ENCODE data around the gene REEP6.

Gene REEP6

DNA sequence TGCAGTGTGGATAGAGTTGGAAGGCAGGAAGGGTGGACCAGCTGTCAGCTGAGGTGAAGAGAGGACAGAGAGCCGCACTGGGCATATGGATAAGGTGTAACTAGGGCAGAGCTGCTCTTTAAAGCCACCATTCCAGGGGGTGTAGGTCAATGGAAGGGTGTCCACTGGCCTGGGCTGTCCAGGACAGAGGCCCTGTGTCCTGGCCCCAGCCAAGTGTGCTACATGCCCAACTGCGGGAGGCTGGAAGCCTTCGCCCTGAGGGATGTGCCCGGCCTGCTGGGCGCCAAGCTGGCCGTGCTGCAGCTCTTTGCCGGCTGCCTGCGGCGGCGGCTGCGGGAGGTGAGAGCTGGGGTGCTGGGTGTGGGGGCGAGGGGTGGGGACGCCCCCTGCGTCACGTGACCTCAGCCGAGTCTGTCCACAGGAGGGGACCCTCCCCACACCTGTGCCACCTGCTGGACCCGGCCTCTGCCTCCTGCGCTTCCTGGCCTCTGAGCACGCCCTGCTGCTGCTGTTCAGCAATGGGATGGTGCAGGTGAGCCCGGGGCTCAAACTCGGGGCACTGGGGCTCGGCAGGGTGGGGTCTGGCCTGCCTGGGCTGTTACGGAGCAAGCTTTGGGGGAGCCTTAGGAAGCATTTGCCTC, 42.6 kb downstream of the REEP6 start:
- TF ChIP-seq GATA2 (IDR thresholded peaks at IDR 0.05; ENCODE audit: low read depth, low read length), result no peak

DNA sequence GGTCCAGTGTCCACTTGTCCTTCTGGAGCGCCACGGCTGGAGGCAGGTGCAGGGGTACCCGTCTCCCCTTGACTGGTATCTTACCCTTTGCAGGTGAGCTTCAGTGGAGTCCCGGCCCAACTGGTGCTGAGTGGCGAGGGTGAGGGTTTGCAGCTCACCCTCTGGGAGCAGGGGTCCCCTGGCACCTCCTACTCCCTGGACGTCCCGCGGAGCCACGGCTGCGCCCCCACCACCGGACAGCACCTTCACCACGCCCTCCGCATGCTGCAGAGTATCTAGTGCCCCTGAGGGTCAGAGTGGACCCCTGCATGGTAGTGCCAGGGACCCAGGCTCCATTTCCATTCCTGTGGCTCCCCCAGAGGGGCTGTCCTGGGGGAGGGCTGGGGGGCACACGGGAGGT, 44.0 kb downstream of the REEP6 start:
- TF ChIP-seq GATA3 (IDR thresholded peaks at IDR 0.05; ENCODE audit: low read depth, low read length) (no peak), GATA2 (IDR thresholded peaks at IDR 0.05; ENCODE audit: low read depth, low read length) (no peak)

DNA sequence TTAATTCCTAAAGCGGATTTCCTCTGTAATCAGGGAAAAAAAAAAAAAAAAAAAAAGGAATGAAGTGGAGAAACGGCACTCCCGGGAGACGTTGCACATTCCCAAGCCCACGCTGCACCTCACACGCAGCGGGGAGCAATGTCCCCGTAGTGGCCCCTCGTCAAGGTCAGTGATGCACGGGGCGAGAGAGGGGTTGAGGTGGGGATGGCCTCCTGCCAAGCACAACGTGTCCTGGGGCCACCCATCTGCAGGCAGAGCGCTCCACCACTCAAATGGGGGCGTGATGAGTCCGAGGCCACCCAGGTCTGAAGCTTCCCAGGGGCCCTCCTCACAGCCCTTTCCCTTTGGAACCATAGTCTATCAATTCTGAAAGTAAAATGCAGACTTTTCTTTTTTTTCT, 48.0 kb downstream of the REEP6 start:
- TF ChIP-seq GATA2 (IDR thresholded peaks at IDR 0.05; ENCODE audit: low read depth, low read length) (no peak), GATA3 (IDR thresholded peaks at IDR 0.05; ENCODE audit: low read depth, low read length) (no peak)

DNA sequence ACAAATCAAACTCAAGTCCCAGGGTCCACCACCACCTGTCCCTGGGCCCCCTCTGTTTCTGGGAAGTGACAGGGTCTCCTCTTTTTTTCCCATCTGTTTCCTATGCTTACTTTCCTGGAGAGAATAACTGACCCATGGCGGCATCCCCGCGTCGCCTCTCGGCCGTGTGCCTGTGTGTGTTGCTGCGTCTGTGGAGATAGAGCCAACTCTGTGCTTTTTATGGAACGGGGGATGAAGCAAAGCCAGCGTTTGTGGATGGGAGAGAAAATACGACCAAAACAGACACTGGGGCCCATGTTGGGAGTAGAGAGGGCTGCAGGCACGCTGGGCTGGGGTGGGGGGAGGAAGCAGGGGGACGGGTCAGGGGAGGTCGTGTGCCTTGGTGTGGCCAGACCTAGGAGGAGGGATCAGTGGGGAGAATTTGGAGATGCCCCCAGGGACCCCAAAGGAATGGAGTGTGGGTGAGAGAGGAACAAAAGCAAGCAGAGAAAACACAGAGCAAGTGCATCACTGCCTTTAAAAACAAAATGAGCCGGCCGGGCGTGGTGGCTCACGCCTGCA, 49.5 kb downstream of the REEP6 start:
- TF ChIP-seq GATA3 (IDR thresholded peaks at IDR 0.05; ENCODE audit: low read depth, low read length) (no peak), GATA2 (IDR thresholded peaks at IDR 0.05; ENCODE audit: low read depth, low read length) (no peak)

Data from SH-SY5Y (cell line).